H9 (cell line): ENCODE measurements around the gene BRICD5. TPM values are rescaled to one million over a fixed set of nuclear protein-coding genes. Genes with fewer than 3 reads are reported as not detected.

Source experiments
- DNase-seq: peaks from one replicate; pipeline ENCODE4 v3.0.0-alpha.2; 2017
- H2AFZ ChIP-seq: one replicate; pipeline ENCODE4 v1.6.1; 2013; ENCODE audit warnings: mild to moderate bottlenecking, low read length, control low read depth, moderate library complexity
- H2AK5ac ChIP-seq: 2 replicates; pipeline ENCODE4 v1.6.1; 2013; ENCODE audit warnings: low read length, control low read depth, mixed read lengths; ENCODE audit not compliant: insufficient read length
- H2BK120ac ChIP-seq: one replicate; pipeline ENCODE4 v1.6.1; 2013; ENCODE audit warnings: low read depth, mild to moderate bottlenecking, low read length, control low read depth, inconsistent platforms; ENCODE audit not compliant: poor library complexity, severe bottlenecking
- H2BK12ac ChIP-seq: 2 replicates; pipeline ENCODE4 v1.6.1; 2013; ENCODE audit warnings: low read length, control low read depth, mixed read lengths, low read depth; ENCODE audit not compliant: insufficient read length
- H2BK15ac ChIP-seq: 2 replicates; pipeline ENCODE4 v1.6.1; 2013; ENCODE audit warnings: low read depth, low read length, control low read depth
- H2BK20ac ChIP-seq: one replicate; pipeline ENCODE4 v1.6.1; 2013; ENCODE audit warnings: low read depth, mild to moderate bottlenecking, low read length, control low read depth, inconsistent platforms; ENCODE audit not compliant: poor library complexity, severe bottlenecking
- H2BK5ac ChIP-seq: 2 replicates; pipeline ENCODE4 v1.6.1; 2013; ENCODE audit warnings: low read length, control low read depth, mixed read lengths; ENCODE audit not compliant: insufficient read length
- H3K14ac ChIP-seq: 2 replicates; pipeline ENCODE4 v1.6.1; 2013; ENCODE audit warnings: low read length, control low read depth; ENCODE audit not compliant: insufficient read depth
- H3K18ac ChIP-seq: 2 replicates; pipeline ENCODE4 v1.6.1; 2013; ENCODE audit warnings: low read depth, mild to moderate bottlenecking, mixed read lengths, low read length, control low read depth; ENCODE audit not compliant: insufficient read length
- H3K23ac ChIP-seq: 2 replicates; pipeline ENCODE4 v1.6.1; 2013; ENCODE audit warnings: low read length, control low read depth, mixed read lengths, low read depth; ENCODE audit not compliant: insufficient read length
- H3K23me2 ChIP-seq: 2 replicates; pipeline ENCODE4 v1.6.1; 2013; ENCODE audit warnings: low read depth, mild to moderate bottlenecking, mixed read lengths, low read length, control low read depth; ENCODE audit not compliant: insufficient read length, poor library complexity, severe bottlenecking
- H3K27ac ChIP-seq: 2 replicates; pipeline ENCODE4 v1.5.1; 2013; ENCODE audit warnings: low read length, control low read depth, mixed read lengths, low read depth; ENCODE audit not compliant: insufficient read length
- H3K27me3 ChIP-seq: 2 replicates; pipeline ENCODE4 v1.6.1; 2013; ENCODE audit warnings: low read length, control low read depth, inconsistent platforms; ENCODE audit not compliant: insufficient read depth
- H3K4ac ChIP-seq: 2 replicates; pipeline ENCODE4 v1.6.1; 2013; ENCODE audit warnings: low read depth, mild to moderate bottlenecking, control low read depth, inconsistent platforms, low read length, moderate library complexity
- H3K4me1 ChIP-seq: 2 replicates; pipeline ENCODE4 v1.6.1; 2013; ENCODE audit warnings: low read length, control low read depth, inconsistent platforms; ENCODE audit not compliant: insufficient read depth
- H3K4me2 ChIP-seq: 2 replicates; pipeline ENCODE4 v1.6.1; 2013; ENCODE audit warnings: low read length, control low read depth, mixed read lengths; ENCODE audit not compliant: insufficient read length, insufficient read depth
- H3K56ac ChIP-seq: 2 replicates; pipeline ENCODE4 v1.6.1; 2013; ENCODE audit warnings: low read depth, mild to moderate bottlenecking, mixed read lengths, low read length, control low read depth; ENCODE audit not compliant: insufficient read length
- H3K79me1 ChIP-seq: 2 replicates; pipeline ENCODE4 v1.6.1; 2013; ENCODE audit warnings: low read depth, mild to moderate bottlenecking, moderate library complexity, low read length, control low read depth, inconsistent platforms; ENCODE audit not compliant: insufficient read depth, poor library complexity, severe bottlenecking
- H3K79me2 ChIP-seq: 2 replicates; pipeline ENCODE4 v1.6.1; 2013; ENCODE audit warnings: low read length, control low read depth, inconsistent platforms; ENCODE audit not compliant: insufficient read depth
- H3K9ac ChIP-seq: 2 replicates; pipeline ENCODE4 v1.6.1; 2013; ENCODE audit warnings: low read length, control low read depth, mixed read lengths; ENCODE audit not compliant: insufficient read length; ENCODE audit errors: extremely low read depth
- H3K9me3 ChIP-seq: one replicate; pipeline ENCODE4 v1.6.1; 2013; ENCODE audit warnings: low read depth, low read length, inconsistent platforms; ENCODE audit not compliant: control insufficient read depth
- H3T11ph ChIP-seq: one replicate; pipeline ENCODE4 v1.6.1; 2013; ENCODE audit warnings: mild to moderate bottlenecking, low read length, control low read depth, inconsistent platforms
- H4K20me1 ChIP-seq: one replicate; pipeline ENCODE4 v1.6.1; 2013; ENCODE audit not compliant: control insufficient read depth, insufficient read length, insufficient read depth
- H4K5ac ChIP-seq: 2 replicates; pipeline ENCODE4 v1.6.1; 2013; ENCODE audit warnings: low read depth, mild to moderate bottlenecking, mixed read lengths, low read length, control low read depth; ENCODE audit not compliant: insufficient read length
- H4K8ac ChIP-seq: replicated peaks from 2 replicates; pipeline ENCODE4 v1.6.1; 2013; ENCODE audit warnings: low read length, control low read depth, mixed read lengths, low read depth; ENCODE audit not compliant: insufficient read length
- H4K91ac ChIP-seq: 2 replicates; pipeline ENCODE4 v1.6.1; 2013; ENCODE audit warnings: low read depth, mild to moderate bottlenecking, moderate library complexity, mixed read lengths, low read length, control low read depth; ENCODE audit not compliant: insufficient read length
- H3K27ac Mint-ChIP-seq, 3 experiments: 2 replicates in 2 of 3; 3 replicates in 1 of 3; pipeline ENCODE4 v1.8.0; 2020 to 2021; ENCODE audit warnings: mixed read lengths in 3 of 3, mild to moderate bottlenecking in 1 of 3, moderate library complexity in 1 of 3
- H3K27me3 Mint-ChIP-seq: 2 replicates; pipeline ENCODE4 v1.8.0; 2021; ENCODE audit warnings: low read depth, mild to moderate bottlenecking, moderate library complexity, mixed read lengths
- H3K36me3 Mint-ChIP-seq, 3 experiments: 2 replicates in 2 of 3; 3 replicates in 1 of 3; pipeline ENCODE4 v1.8.0; 2020 to 2021; ENCODE audit warnings: low read depth in 3 of 3, mixed read lengths in 3 of 3; ENCODE audit not compliant: insufficient read depth in 1 of 3
- H3K4me1 Mint-ChIP-seq, 2 experiments: 2 replicates each; pipeline ENCODE4 v1.8.0; 2020; ENCODE audit warnings: mixed read lengths in 2 of 2
- H3K4me3 Mint-ChIP-seq, 2 experiments: 2 replicates in 1 of 2; 3 replicates in 1 of 2; pipeline ENCODE4 v1.8.0; 2020 to 2021; ENCODE audit warnings: mild to moderate bottlenecking in 2 of 2, mixed read lengths in 2 of 2, moderate library complexity in 1 of 2
- H3K9me3 Mint-ChIP-seq, 2 experiments: 2 replicates in 1 of 2; 3 replicates in 1 of 2; pipeline ENCODE4 v1.8.0; 2020; ENCODE audit warnings: mild to moderate bottlenecking in 2 of 2, mixed read lengths in 2 of 2, moderate library complexity in 1 of 2
- WGBS: extraction: QIAGEN DNeasy Blood & Tissue Kit; methylation state at CpG from one replicate; pipeline ENCODE4 v1.1.7; 2013; ENCODE audit warnings: missing lambda C conversion rate, low lambda C conversion rate, mixed read lengths; ENCODE audit not compliant: insufficient read length; ENCODE audit errors: extremely low coverage; 5-methylcytosine and 5-hydroxymethylcytosine counted together
- total RNA-seq: library from RNA; stranded (reverse); gene quantifications from 2 replicates; pipeline ENCODE4 v1.2.1, GENCODE V29; 2021
- TF ChIP-seq, protein P1 (sequence below): fragments of 200-600 bp; sonication (generic); conservative IDR thresholded peaks from 3 replicates; pipeline ENCODE4 v1.8.0; 2021; ENCODE audit warnings: antibody characterized with exemption, mild to moderate bottlenecking

The BRICD5 gene
- total RNA-seq, 1 experiment from 2014 or later = 11.9 TPM

DNA sequence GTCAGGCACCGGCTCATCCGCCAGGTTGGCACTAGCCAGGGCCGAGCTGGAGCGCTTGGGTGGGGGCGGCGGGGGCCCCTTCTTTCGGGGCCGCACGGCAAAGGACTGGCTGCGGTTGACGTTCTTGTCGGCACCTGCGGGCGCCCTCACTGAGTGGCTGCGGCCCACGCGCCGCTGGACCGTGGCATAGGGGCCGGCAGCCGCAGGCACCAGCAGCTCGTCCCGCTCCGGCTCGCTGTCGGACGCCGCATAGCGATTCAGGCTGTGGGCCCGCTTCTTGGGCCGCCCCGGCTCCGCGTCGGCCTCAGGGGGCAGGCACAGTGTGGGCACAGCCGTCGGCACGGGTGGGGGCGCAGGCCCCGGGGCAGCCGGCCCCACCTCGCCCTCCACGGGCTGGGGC is 30.2 kb downstream of the BRICD5 start:
- Histone ChIP-seq H3K4me1 (no peaks in the 10 kb centered on the region), H3K14ac (no peak overlapping the region), H4K20me1 (peaks cover 3% of the 10 kb centered on the region), H2AK5ac (no peak overlapping the region), H3K9me3 (no peaks in the 10 kb centered on the region), H3K79me1 (no peaks in the 10 kb centered on the region), H3K4me2 (no peak overlapping the region), H3K4ac (no peak overlapping the region), H4K91ac (no peak overlapping the region), H3K56ac (no peak overlapping the region), H2BK12ac (no peak overlapping the region), H2AFZ (no peak overlapping the region), H2BK20ac (no peak overlapping the region), H2BK5ac (no peak overlapping the region), H3K23me2 (peaks cover 4% of the 10 kb centered on the region), H3K79me2 (no peaks in the 10 kb centered on the region), H3K9ac (no peak overlapping the region), H3K27me3 (no peaks in the 10 kb centered on the region), H4K5ac (no peak overlapping the region), H3K27ac (no peak overlapping the region), H4K8ac (no peak overlapping the region), H3K23ac (no peak overlapping the region), H3K18ac (no peak overlapping the region), H2BK15ac (no peak overlapping the region), H2BK120ac (no peak overlapping the region), H3T11ph (no peak overlapping the region)
- Mint-ChIP-seq H3K4me3 (no peak overlapping the region), H3K27ac (no peak overlapping the region), H3K4me1 (peaks cover 3 to 7% of the 10 kb centered on the region in 2 experiments), H3K36me3 (peaks cover 3 to 24% (median 22%) of the 10 kb centered on the region in 3 experiments), H3K9me3 (no peaks in the 10 kb centered on the region), H3K27me3 (no peaks in the 10 kb centered on the region)
- TF ChIP-seq, protein P1, sequence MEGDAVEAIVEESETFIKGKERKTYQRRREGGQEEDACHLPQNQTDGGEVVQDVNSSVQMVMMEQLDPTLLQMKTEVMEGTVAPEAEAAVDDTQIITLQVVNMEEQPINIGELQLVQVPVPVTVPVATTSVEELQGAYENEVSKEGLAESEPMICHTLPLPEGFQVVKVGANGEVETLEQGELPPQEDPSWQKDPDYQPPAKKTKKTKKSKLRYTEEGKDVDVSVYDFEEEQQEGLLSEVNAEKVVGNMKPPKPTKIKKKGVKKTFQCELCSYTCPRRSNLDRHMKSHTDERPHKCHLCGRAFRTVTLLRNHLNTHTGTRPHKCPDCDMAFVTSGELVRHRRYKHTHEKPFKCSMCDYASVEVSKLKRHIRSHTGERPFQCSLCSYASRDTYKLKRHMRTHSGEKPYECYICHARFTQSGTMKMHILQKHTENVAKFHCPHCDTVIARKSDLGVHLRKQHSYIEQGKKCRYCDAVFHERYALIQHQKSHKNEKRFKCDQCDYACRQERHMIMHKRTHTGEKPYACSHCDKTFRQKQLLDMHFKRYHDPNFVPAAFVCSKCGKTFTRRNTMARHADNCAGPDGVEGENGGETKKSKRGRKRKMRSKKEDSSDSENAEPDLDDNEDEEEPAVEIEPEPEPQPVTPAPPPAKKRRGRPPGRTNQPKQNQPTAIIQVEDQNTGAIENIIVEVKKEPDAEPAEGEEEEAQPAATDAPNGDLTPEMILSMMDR = no peak
- WGBS = no CpG with 5 or more reads among the region's 43 CpGs
- DNase-seq = no peak
